Mucosa of descending colon (tissue), 3 donors: ENCODE data around the gene IAH1. TPM values are rescaled to one million over a fixed set of nuclear protein-coding genes. Genes with fewer than 3 reads are reported as not detected.

ENCODE experiments used
- ATAC-seq: fragments of 200-7000 bp; cut with Tn5 transposase; one replicate; pipeline ENCODE4 v1.9.1; 2020; ENCODE audit warnings: mild to moderate bottlenecking, moderate library complexity
- DNase-seq, 3 donors: peaks; one replicate each; pipeline ENCODE4 v3.0.0-alpha.2; 2020
- H3K36me3 ChIP-seq: fragments of 200-600 bp; one replicate; pipeline ENCODE4 v1.8.0; 2021; ENCODE audit warnings: low read depth, mild to moderate bottlenecking
- H3K4me1 ChIP-seq: fragments of 200-600 bp; one replicate; pipeline ENCODE4 v1.8.0; 2021; ENCODE audit warnings: low read depth, mild to moderate bottlenecking
- H3K4me3 ChIP-seq: fragments of 200-600 bp; one replicate; pipeline ENCODE4 v1.8.0; 2021; ENCODE audit warnings: mild to moderate bottlenecking
- H3K9me3 ChIP-seq: fragments of 200-600 bp; one replicate; pipeline ENCODE4 v1.8.0; 2021; ENCODE audit warnings: mild to moderate bottlenecking
- CTCF ChIP-seq: fragments of 200-600 bp; IDR thresholded peaks from one replicate; pipeline ENCODE4 v1.8.0; 2022; ENCODE audit warnings: antibody characterized with exemption, mild to moderate bottlenecking
- intact Hi-C, 2 donors: fragments of 100-400 bp; cut with DNase I in 1 of 2; cut with micrococcal nuclease in 1 of 2; formaldehyde crosslinking; loops; one replicate each; pipeline versions ENCODE4 v1.11.0 to v1.11.1; 2022; cut with DNase I, micrococcal nuclease
- total RNA-seq, 3 donors: library from RNA; stranded (reverse); fragmentation: NEBNext Ultra II Directional in 2 of 3; extraction: Animal tissue kit (Norgen Biotek cat#: 25700) in 2 of 3; gene quantifications; one replicate each; pipeline versions ENCODE4 v1.2.1 to v1.2.4, GENCODE V29; 2021 to 2023
- donor health status: DM: no; HTN: no; CAD: no; lungs with moderate emphysema.
- donor health status: DM: no; HTN: no; CAD: no.
- donor health status: DM: no; HTN: yes; CAD: no.

IAH1 gene
- total RNA-seq, 3 donors from 2014 or later = 36.9 to 58.4 (median 49.3) TPM

- ATAC-seq = no peak
- no peak overlapping the region for H3K4me3 ChIP-seq
- no peaks in the 10 kb centered on the region for H3K4me1 ChIP-seq
- no peaks in the 10 kb centered on the region for H3K9me3 ChIP-seq
- intact Hi-C loops = no loop called here
- H3K36me3 ChIP-seq = no peaks in the 10 kb centered on the region
- TF ChIP-seq CTCF = no peak
- no peak for DNase-seq
Observed at GRCh38 chr2:9460441-9461017, 13.8 kb upstream of the IAH1 start.

- Histone ChIP-seq H3K9me3 (no peaks in the 10 kb centered on the region), H3K4me3 (no peak overlapping the region), H3K4me1 (no peaks in the 10 kb centered on the region), H3K36me3 (no peaks in the 10 kb centered on the region)
- no peak for TF ChIP-seq CTCF
- intact Hi-C loops = no loop called here
- DNase-seq (no peak), ATAC-seq (no peak)
Observed at GRCh38 chr2:9461079-9461478, 13.3 kb upstream of the IAH1 start.

- ATAC-seq = no peak
- DNase-seq = no peak
- intact Hi-C loops = no loop called here
- Histone ChIP-seq H3K36me3 (no peaks in the 10 kb centered on the region), H3K9me3 (no peaks in the 10 kb centered on the region), H3K4me1 (no peaks in the 10 kb centered on the region), H3K4me3 (no peak overlapping the region)
- no peak for TF ChIP-seq CTCF
Observed at GRCh38 chr2:9462313-9462712, 12.0 kb upstream of the IAH1 start.

- Histone ChIP-seq H3K4me3 (no peak overlapping the region), H3K36me3 (no peaks in the 10 kb centered on the region)
Observed at GRCh38 chr2:9462886-9463697, 11.3 kb upstream of the IAH1 start.

GRCh38 chr2:9463698-9464034, 10.7 kb upstream of the IAH1 start:
- intact Hi-C loops = no loop called here
- Histone ChIP-seq H3K4me1 (no peaks in the 10 kb centered on the region), H3K4me3 (no peak overlapping the region), H3K36me3 (no peaks in the 10 kb centered on the region), H3K9me3 (no peaks in the 10 kb centered on the region)
- DNase-seq (no peak), ATAC-seq (no peak)
- no peak for TF ChIP-seq CTCF

More at GRCh38 chr2:9462886-9463697, 11.3 kb upstream of the IAH1 start:
- intact Hi-C loops = no loop called here
- no peaks in the 10 kb centered on the region for H3K4me1 ChIP-seq
- H3K9me3 ChIP-seq = no peaks in the 10 kb centered on the region
- TF ChIP-seq CTCF = no peak
- ATAC-seq (no peak), DNase-seq (no peak)
